Retinal pigment epithelial cell (primary cell): ENCODE measurements around the gene NDNF.
A peak's percentile ranks its signal among the peaks of the same experiment; 100 is the strongest.

ENCODE experiments used
- DNase-seq: peaks from one replicate; pipeline ENCODE4 v3.0.0-alpha.2; 2010; ENCODE audit warnings: low read depth
- H3K4me3 ChIP-seq: 2 replicates; pipeline ENCODE4 v1.5.1; 2011; ENCODE audit warnings: mild to moderate bottlenecking, low read length, control low read depth, moderate library complexity
- TF ChIP-seq, protein P1 (sequence below): conservative IDR thresholded peaks from 2 replicates; pipeline ENCODE4 v1.5.1; 2011; ENCODE audit warnings: low read depth, low read length, control low read depth, inconsistent platforms

The NDNF gene, protein sequence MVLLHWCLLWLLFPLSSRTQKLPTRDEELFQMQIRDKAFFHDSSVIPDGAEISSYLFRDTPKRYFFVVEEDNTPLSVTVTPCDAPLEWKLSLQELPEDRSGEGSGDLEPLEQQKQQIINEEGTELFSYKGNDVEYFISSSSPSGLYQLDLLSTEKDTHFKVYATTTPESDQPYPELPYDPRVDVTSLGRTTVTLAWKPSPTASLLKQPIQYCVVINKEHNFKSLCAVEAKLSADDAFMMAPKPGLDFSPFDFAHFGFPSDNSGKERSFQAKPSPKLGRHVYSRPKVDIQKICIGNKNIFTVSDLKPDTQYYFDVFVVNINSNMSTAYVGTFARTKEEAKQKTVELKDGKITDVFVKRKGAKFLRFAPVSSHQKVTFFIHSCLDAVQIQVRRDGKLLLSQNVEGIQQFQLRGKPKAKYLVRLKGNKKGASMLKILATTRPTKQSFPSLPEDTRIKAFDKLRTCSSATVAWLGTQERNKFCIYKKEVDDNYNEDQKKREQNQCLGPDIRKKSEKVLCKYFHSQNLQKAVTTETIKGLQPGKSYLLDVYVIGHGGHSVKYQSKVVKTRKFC

GRCh38 chr4:121072224-121073003 is at the start of gene NDNF:
Gene NDNF (minus strand): TSS chr4:121072535. CDS start chr4:121045837, 26,698 bp downstream.
- DNase-seq, result no peak
- TF ChIP-seq, protein P1, sequence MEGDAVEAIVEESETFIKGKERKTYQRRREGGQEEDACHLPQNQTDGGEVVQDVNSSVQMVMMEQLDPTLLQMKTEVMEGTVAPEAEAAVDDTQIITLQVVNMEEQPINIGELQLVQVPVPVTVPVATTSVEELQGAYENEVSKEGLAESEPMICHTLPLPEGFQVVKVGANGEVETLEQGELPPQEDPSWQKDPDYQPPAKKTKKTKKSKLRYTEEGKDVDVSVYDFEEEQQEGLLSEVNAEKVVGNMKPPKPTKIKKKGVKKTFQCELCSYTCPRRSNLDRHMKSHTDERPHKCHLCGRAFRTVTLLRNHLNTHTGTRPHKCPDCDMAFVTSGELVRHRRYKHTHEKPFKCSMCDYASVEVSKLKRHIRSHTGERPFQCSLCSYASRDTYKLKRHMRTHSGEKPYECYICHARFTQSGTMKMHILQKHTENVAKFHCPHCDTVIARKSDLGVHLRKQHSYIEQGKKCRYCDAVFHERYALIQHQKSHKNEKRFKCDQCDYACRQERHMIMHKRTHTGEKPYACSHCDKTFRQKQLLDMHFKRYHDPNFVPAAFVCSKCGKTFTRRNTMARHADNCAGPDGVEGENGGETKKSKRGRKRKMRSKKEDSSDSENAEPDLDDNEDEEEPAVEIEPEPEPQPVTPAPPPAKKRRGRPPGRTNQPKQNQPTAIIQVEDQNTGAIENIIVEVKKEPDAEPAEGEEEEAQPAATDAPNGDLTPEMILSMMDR, result no peak

DNA sequence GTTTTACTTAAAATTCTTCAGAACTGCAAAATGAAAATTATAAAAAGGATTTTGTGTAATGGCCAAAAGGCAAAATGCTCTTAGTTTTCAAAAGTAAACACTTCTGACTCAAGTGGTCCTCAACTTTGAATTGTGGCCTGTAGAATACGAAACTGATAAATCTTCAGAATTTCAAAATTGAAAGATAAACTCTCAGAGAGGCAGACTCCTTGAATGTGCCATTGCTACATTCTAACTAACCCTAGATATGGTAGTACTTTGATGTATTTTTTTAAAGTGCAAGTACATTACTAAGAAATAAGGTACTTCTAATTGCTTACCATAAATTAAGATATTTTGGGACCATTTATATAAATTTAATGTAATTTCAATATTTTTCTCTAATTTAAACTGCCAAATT is 47.4 kb upstream of the NDNF start:
- no peak overlapping the region for H3K4me3 ChIP-seq
- TF ChIP-seq, protein P1, result no peak

More at GRCh38 chr4:121072224-121073003, at the start of gene NDNF:
- peak within 1 kb of the TSS; percentile 54 for H3K4me3 ChIP-seq

GRCh38 chr4:121118344-121118743 is 46.0 kb upstream of the NDNF start:
- TF ChIP-seq, protein P1, result no peak
- no peak overlapping the region for H3K4me3 ChIP-seq
- no peak for DNase-seq

More for the DNA sequence above, 47.4 kb upstream of the NDNF start:
- no peak for DNase-seq

DNA sequence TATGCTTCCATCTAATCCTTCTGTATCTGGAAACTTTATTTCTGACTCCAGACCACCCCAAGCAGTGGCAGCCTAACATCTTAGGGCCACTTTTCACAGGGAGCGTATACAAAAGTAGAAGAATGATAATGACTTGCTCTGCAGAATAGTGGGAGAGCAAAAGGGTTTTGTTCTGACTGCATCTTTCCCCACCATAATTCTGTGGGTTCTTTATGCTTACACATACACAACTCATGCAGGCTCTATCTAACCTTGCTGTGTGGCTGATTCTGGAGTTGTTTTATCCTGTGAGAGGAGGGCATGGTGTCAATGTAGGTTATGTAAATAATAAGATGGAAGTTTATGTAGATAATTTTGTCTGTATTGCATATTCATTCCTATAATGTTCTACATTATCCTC is 42.4 kb upstream of the NDNF start:
- TF ChIP-seq, protein P1, result no peak
- no peak for DNase-seq
- H3K4me3 ChIP-seq, result no peak overlapping the region

DNA sequence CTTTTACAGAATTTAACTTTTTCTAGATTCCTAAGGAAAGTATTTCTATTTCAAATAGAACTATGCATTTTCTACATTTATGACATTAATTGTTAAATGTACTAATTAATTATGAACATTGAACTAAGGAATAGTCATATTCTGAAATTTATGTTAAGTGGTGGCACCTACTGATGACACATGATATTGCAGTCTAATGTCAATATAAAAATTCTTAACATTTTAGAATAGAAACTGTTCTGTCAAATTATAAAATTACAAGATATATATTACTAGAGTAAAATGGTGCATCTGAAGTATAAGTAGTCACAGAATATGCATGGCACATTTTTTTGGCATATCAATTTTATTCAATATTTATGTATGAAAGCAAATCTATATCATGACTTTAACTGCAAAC is 40.2 kb upstream of the NDNF start:
- H3K4me3 ChIP-seq, result no peak overlapping the region
- no peak for DNase-seq
- TF ChIP-seq, protein P1, result peak; percentile 31

DNA sequence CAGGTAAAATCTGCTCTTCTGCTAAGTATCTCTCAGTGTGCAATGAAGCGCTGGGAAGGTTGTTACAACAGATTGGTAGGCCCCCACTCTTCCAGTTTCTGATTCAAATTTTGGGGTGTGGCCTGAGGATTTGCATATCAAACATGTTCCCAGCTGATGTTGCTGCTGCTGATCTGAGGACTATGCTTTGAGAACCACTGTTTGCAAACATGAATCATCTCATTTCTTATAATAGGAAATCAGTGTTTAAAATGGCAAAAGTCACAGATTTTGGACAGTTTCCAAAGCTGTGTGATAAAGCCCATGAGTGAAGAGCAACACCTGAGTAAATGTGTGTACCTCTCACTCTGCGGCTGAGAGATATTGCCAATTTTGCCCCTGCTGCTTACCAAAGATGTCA is 36.2 kb upstream of the NDNF start:
- DNase-seq, result no peak
- no peak overlapping the region for H3K4me3 ChIP-seq
- TF ChIP-seq, protein P1, result no peak
